Measurements from ENCODE around the gene GPC6. TPM values are rescaled to one million over a fixed set of nuclear protein-coding genes. Genes with fewer than 3 reads are reported as not detected.

GPC6 gene
- polyA plus RNA-seq, 1 donor from 2014 or later = 9.0 TPM

GRCh38 chr13:94394723-94395122 lies 1168.1 kb downstream of the GPC6 start:
- H3K9me2 ChIP-seq (ENCODE audit: insufficient read depth, low read length) = no peaks in the 10 kb centered on the region
- no peak overlapping the region for H3K4me2 ChIP-seq (ENCODE audit: low read length)
- H3K27me3 ChIP-seq (ENCODE audit: insufficient read depth, low read depth, low read length) = no peaks in the 10 kb centered on the region
- H2AFZ ChIP-seq (ENCODE audit: low read depth, low read length) = no peak overlapping the region
- peak overlapping the region; percentile 22 for H3K9ac ChIP-seq (ENCODE audit: low read length)
- H3K27ac ChIP-seq (ENCODE audit: low read length) = peak overlapping the region; percentile 64
- no peaks in the 10 kb centered on the region for H3K79me2 ChIP-seq (replicated peaks; ENCODE audit: insufficient read depth, low read length)
- no peaks in the 10 kb centered on the region for H4K20me1 ChIP-seq (ENCODE audit: insufficient read depth)
- no peaks in the 10 kb centered on the region for H3F3A ChIP-seq (ENCODE audit: insufficient read depth, low read length, poor library complexity, severe bottlenecking)
- H3K9me3 ChIP-seq (ENCODE audit: low read length) = no peaks in the 10 kb centered on the region
- peak; percentile 7 for TF ChIP-seq RAD21 (conservative IDR thresholded peaks at IDR 0.05)
- TF ChIP-seq SMC3 (conservative IDR thresholded peaks at IDR 0.05; ENCODE audit: poor library complexity) = no peak
- TF ChIP-seq POLR2AphosphoS5 (IDR thresholded peaks at IDR 0.05) = no peak
- no peak for TF ChIP-seq TAF1 (IDR thresholded peaks at IDR 0.05; ENCODE audit: low read depth)
- no peak for TF ChIP-seq EP300 (conservative IDR thresholded peaks at IDR 0.05; ENCODE audit: poor library complexity, severe bottlenecking)
- peak; percentile 21 for TF ChIP-seq REST (IDR thresholded peaks at IDR 0.05; ENCODE audit: borderline replicate concordance)
- no peak for TF ChIP-seq CTCF (IDR thresholded peaks at IDR 0.05; ENCODE audit: poor library complexity, severe bottlenecking)
- TF ChIP-seq EZH2 (IDR thresholded peaks at IDR 0.05; ENCODE audit: borderline replicate concordance, insufficient read depth, low read length, poor library complexity, severe bottlenecking) = no peak
- H3K4me3 ChIP-seq (ENCODE audit: low read length) = peak overlapping the region; percentile 38
- H3K36me3 ChIP-seq (ENCODE audit: insufficient read depth, low read length) = no peaks in the 10 kb centered on the region

- H2AFZ ChIP-seq (ENCODE audit: low read depth, low read length) = no peak overlapping the region
- H3K27me3 ChIP-seq (ENCODE audit: insufficient read depth, low read depth, low read length) = no peaks in the 10 kb centered on the region
- H3K9me2 ChIP-seq (ENCODE audit: insufficient read depth, low read length) = no peaks in the 10 kb centered on the region
- no peaks in the 10 kb centered on the region for H3K36me3 ChIP-seq (ENCODE audit: insufficient read depth, low read length)
- no peaks in the 10 kb centered on the region for H3K9me3 ChIP-seq (ENCODE audit: low read length)
- no peaks in the 10 kb centered on the region for H3K79me2 ChIP-seq (replicated peaks; ENCODE audit: insufficient read depth, low read length)
- peak overlapping the region; percentile 64 for H3K27ac ChIP-seq (ENCODE audit: low read length)
- H4K20me1 ChIP-seq (ENCODE audit: insufficient read depth) = no peaks in the 10 kb centered on the region
- TF ChIP-seq TAF1 (IDR thresholded peaks at IDR 0.05; ENCODE audit: low read depth) = no peak
- TF ChIP-seq SMC3 (conservative IDR thresholded peaks at IDR 0.05; ENCODE audit: poor library complexity) = no peak
- no peak for TF ChIP-seq EZH2 (IDR thresholded peaks at IDR 0.05; ENCODE audit: borderline replicate concordance, insufficient read depth, low read length, poor library complexity, severe bottlenecking)
- TF ChIP-seq RAD21 (conservative IDR thresholded peaks at IDR 0.05) = no peak
- no peak for TF ChIP-seq CTCF (IDR thresholded peaks at IDR 0.05; ENCODE audit: poor library complexity, severe bottlenecking)
- TF ChIP-seq POLR2AphosphoS5 (IDR thresholded peaks at IDR 0.05) = no peak
- no peak for TF ChIP-seq EP300 (conservative IDR thresholded peaks at IDR 0.05; ENCODE audit: poor library complexity, severe bottlenecking)
- H3F3A ChIP-seq (ENCODE audit: insufficient read depth, low read length, poor library complexity, severe bottlenecking) = no peaks in the 10 kb centered on the region
- no peak overlapping the region for H3K4me3 ChIP-seq (ENCODE audit: low read length)
- no peak overlapping the region for H3K9ac ChIP-seq (ENCODE audit: low read length)
- no peak overlapping the region for H3K4me2 ChIP-seq (ENCODE audit: low read length)
Measured at GRCh38 chr13:94395860-94396259, 1169.3 kb downstream of the GPC6 start.

Data from neural cell (in vitro differentiated cells).